Endothelial cell of umbilical vein (primary cell): Measurements from ENCODE around the gene TOP2B. TPM values are rescaled to one million over a fixed set of nuclear protein-coding genes. Genes with fewer than 3 reads are reported as not detected.

ENCODE experiments used
- BruUV-seq: library from RNA; stranded (reverse); fragments of 400-500 nt; replicated peaks from 2 replicates; lab custom pipeline; 2021; lab: Mats Ljungman, UMichigan
- CTCF ChIA-PET: fragments of 300-600, 350-600 bp; sonication (Branson Sonifier 250); formaldehyde crosslinking; loops from one replicate; lab custom pipeline; 2021; ENCODE audit warnings: antibody characterized with exemption, inconsistent platforms; lab: Charles Lee
- POLR2A ChIA-PET: fragments of 300-600, 350-600 bp; sonication (Branson Sonifier 250); formaldehyde crosslinking; loops from one replicate; lab custom pipeline; 2021; ENCODE audit warnings: antibody characterized with exemption, inconsistent platforms; lab: Charles Lee
- DNase-seq: peaks from one replicate; pipeline ENCODE4 v3.0.0-alpha.2; 2011; ENCODE audit warnings: low read depth, low spot score
- FAIRE-seq: peaks from 2 replicates; lab custom pipeline; 2011; peaks lifted over from hg19 to GRCh38; lab: Jason Lieb, UNC
- H2AFZ ChIP-seq: 2 replicates; pipeline ENCODE4 v1.6.0; 2012; ENCODE audit warnings: low read depth, low read length, control low read depth, inconsistent platforms
- H3K27ac ChIP-seq: 2 replicates; pipeline ENCODE4 v1.5.1; 2011; ENCODE audit warnings: low read depth, mild to moderate bottlenecking, control low read depth, low read length, moderate library complexity; ENCODE audit not compliant: insufficient read depth
- H3K27me3 ChIP-seq, 2 experiments: 2 replicates each; pipeline versions ENCODE4 v1.6.0 to v1.6.1; 2011; ENCODE audit warnings: low read length in 2 of 2, mixed read lengths in 1 of 2; ENCODE audit not compliant: control insufficient read depth in 2 of 2, insufficient read depth in 2 of 2
- H3K36me3 ChIP-seq, 2 experiments: 2 replicates in 1 of 2; 3 replicates in 1 of 2; pipeline ENCODE4 v1.5.1; 2011; ENCODE audit warnings: low read length in 2 of 2, mild to moderate bottlenecking in 1 of 2, moderate library complexity in 1 of 2; ENCODE audit not compliant: control insufficient read depth in 2 of 2, insufficient read depth in 2 of 2; ENCODE audit errors: extremely low read depth in 1 of 2
- H3K4me1 ChIP-seq: 3 replicates; pipeline ENCODE4 v1.5.1; 2011; ENCODE audit warnings: mild to moderate bottlenecking, low read length; ENCODE audit not compliant: control insufficient read depth, insufficient read depth; ENCODE audit errors: extremely low read depth
- H3K4me2 ChIP-seq: 2 replicates; pipeline ENCODE4 v1.6.1; 2011; ENCODE audit warnings: low read length, control low read depth, mixed read lengths; ENCODE audit not compliant: insufficient read depth
- H3K4me3 ChIP-seq, 3 experiments: fragments of 200-600 bp in 1 of 3; sonication (generic), shearing (Covaris generic) in 1 of 3; replicated peaks in 1 of 3; 2 replicates each; pipeline ENCODE4 v1.5.1; 2011 to 2016; ENCODE audit warnings: control low read depth in 3 of 3, low read length in 3 of 3, mild to moderate bottlenecking in 2 of 3, inconsistent platforms in 1 of 3, low read depth in 1 of 3, moderate library complexity in 1 of 3; ENCODE audit not compliant: insufficient read depth in 1 of 3
- H3K79me2 ChIP-seq: 2 replicates; pipeline ENCODE4 v1.6.0; 2012; ENCODE audit warnings: low read length, inconsistent platforms; ENCODE audit not compliant: control insufficient read depth, insufficient read depth
- H3K9ac ChIP-seq: replicated peaks from 2 replicates; pipeline ENCODE3; 2011; ENCODE audit warnings: low read length, control low read depth; ENCODE audit not compliant: insufficient read depth; ENCODE audit errors: extremely low read depth
- H3K9me1 ChIP-seq: replicated peaks from 3 replicates; pipeline ENCODE4 v1.6.0; 2011; ENCODE audit warnings: mild to moderate bottlenecking, low read length; ENCODE audit not compliant: control insufficient read depth, insufficient read depth; ENCODE audit errors: extremely low read depth
- H3K9me3 ChIP-seq: replicated peaks from 2 replicates; pipeline ENCODE4 v1.5.1; 2012; ENCODE audit warnings: low read length, inconsistent platforms; ENCODE audit not compliant: control insufficient read depth, insufficient read depth
- H4K20me1 ChIP-seq: replicated peaks from 2 replicates; pipeline ENCODE3; 2011; ENCODE audit warnings: mild to moderate bottlenecking, low read length; ENCODE audit not compliant: control insufficient read depth, insufficient read depth; ENCODE audit errors: extremely low read depth
- EZH2 ChIP-seq: IDR thresholded peaks from 2 replicates; pipeline ENCODE4 v1.6.1; 2012; ENCODE audit warnings: borderline replicate concordance, low read depth, mild to moderate bottlenecking, moderate library complexity, low read length, inconsistent platforms; ENCODE audit not compliant: severe bottlenecking
- FOS ChIP-seq: IDR thresholded peaks from 2 replicates; pipeline ENCODE4 v1.6.1; 2011; ENCODE audit warnings: mild to moderate bottlenecking, low read length, moderate library complexity, borderline replicate concordance; ENCODE audit not compliant: insufficient read depth
- GATA2 ChIP-seq: IDR thresholded peaks from 2 replicates; pipeline ENCODE4 v1.7.0; 2011; ENCODE audit warnings: low read depth, mild to moderate bottlenecking, moderate library complexity, mixed read lengths, low read length; ENCODE audit not compliant: insufficient read length, insufficient read depth
- JUN ChIP-seq: IDR thresholded peaks from 2 replicates; pipeline ENCODE4 v1.6.1; 2011; ENCODE audit warnings: borderline replicate concordance, low read depth; ENCODE audit not compliant: insufficient read length, insufficient read depth
- MYC ChIP-seq: IDR thresholded peaks from one replicate; pipeline ENCODE4 v1.6.1; 2011; ENCODE audit warnings: mild to moderate bottlenecking, low read depth, low read length
- POLR2A ChIP-seq: IDR thresholded peaks from 2 replicates; pipeline ENCODE4 v1.6.1; 2012; ENCODE audit warnings: low read depth, mild to moderate bottlenecking, control low read depth, low read length
- POLR2AphosphoS5 ChIP-seq: IDR thresholded peaks from 2 replicates; pipeline ENCODE4 v1.6.1; 2012; ENCODE audit warnings: low read depth, mild to moderate bottlenecking, control low read depth, low read length, moderate library complexity; ENCODE audit not compliant: insufficient read depth
- dilution Hi-C: fragments of 300-500 bp; cut with MboI; formaldehyde crosslinking; loops from one replicate; pipeline ENCODE4 v1.15.0; 2019; ENCODE audit warnings: low sequenced_read_pairs; ENCODE audit not compliant: extremely low pct_ligation_motif_present
- intact Hi-C: fragments of 100-400 bp; cut with micrococcal nuclease; formaldehyde crosslinking; loops from one replicate; pipeline ENCODE4 v1.10.0; 2022
- polyA plus RNA-seq, 4 experiments: library from polyadenylated mRNA; depleted of rRNA in 3 of 4; stranded (reverse) in 3 of 4; unstranded in 1 of 4; fragments of >200 nt; gene quantifications; 2 replicates each; pipeline versions ENCODE4 v1.2.1 to v1.2.3, GENCODE V29; 2011 to 2012; ENCODE audit warnings: missing spikeins in 1 of 4
- total RNA-seq: library from RNA; stranded (reverse); gene quantifications from 2 replicates; pipeline ENCODE4 v1.2.3, GENCODE V29; 2021
- TF ChIP-seq, protein P1 (sequence below), 2 donors: IDR thresholded peaks; 1 replicate in 1 of 2; 2 replicates in 1 of 2; pipeline ENCODE4 v1.5.1; 2011; ENCODE audit warnings: low read length in 2 of 2, mild to moderate bottlenecking in 2 of 2, moderate library complexity in 2 of 2, control low read depth in 1 of 2, inconsistent platforms in 1 of 2, low read depth in 1 of 2; ENCODE audit not compliant: insufficient read depth in 1 of 2; ENCODE audit errors: extremely low read depth in 1 of 2
- TF ChIP-seq, protein P2 (sequence below): IDR thresholded peaks from 2 replicates; pipeline ENCODE4 v1.6.1; 2011; ENCODE audit not compliant: insufficient read depth, insufficient read length

Gene TOP2B
- total and polyA plus RNA-seq, 2 donors (not counting 3 experiments of a cell fraction or from before 2014, with no cell fraction given), result 20.4 to 98.9 TPM

DNA sequence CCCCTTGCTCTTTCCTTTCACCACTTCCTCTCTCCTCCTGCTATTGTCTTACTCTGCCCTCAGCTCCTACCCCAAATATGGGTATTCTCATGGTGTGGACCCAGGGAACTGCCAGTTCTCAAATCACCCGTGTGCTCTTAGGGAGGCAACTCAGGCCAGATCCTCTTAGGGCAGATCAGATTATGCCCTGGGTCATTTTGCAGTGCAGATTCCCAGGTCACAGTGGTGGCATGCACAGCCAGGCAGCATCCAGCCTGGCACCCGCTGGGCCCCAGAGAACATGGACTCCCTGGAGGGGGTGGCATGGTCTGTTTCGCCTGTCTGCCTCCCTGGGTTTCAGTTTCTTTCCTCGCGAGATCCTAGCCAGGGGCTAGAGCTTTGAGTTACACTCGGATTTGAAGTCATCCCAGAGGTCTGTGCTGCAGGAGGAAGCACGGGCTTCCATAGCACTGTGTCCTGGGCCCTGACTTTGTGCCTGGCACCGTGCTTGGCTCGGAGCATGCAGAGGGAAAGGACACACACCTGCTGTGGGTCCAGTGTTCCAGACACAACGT lies 96.1 kb downstream of the TOP2B start:
- ChIA-PET CTCF (interaction anchor here (1.0 to 1.9 kb wide), 2 partner anchors 13 to 25 kb away, joined by 3 to 4 read pairs; no protein-coding TSS in a partner anchor), POLR2A (no interaction called here)
- dilution Hi-C loops, result no loop called here
- H4K20me1 ChIP-seq, result no peaks in the 10 kb centered on the region
- no peaks in the 10 kb centered on the region for H3K27me3 ChIP-seq
- no peaks in the 10 kb centered on the region for H3K79me2 ChIP-seq
- no peaks in the 10 kb centered on the region for H3K9me3 ChIP-seq
- H3K4me2 ChIP-seq, result no peak overlapping the region
- peaks cover 0 to 9% of the 10 kb centered on the region in 2 experiments for H3K36me3 ChIP-seq
- no peak overlapping the region for H3K27ac ChIP-seq
- intact Hi-C loops, result no loop called here
- no peaks in the 10 kb centered on the region for H3K9me1 ChIP-seq
- no peaks in the 10 kb centered on the region for H3K4me1 ChIP-seq
- H3K4me3 ChIP-seq, result no peak overlapping the region
- no TSS peak for BruUV-seq
- no peak for DNase-seq
- FAIRE-seq, result no peak
- no peak overlapping the region for H2AFZ ChIP-seq
- H3K9ac ChIP-seq, result no peak overlapping the region
- TF ChIP-seq MYC (no peak), POLR2AphosphoS5 (no peak), EZH2 (no peak), POLR2A (no peak), FOS (no peak), GATA2 (no peak), JUN (no peak)
- TF ChIP-seq, protein P1, sequence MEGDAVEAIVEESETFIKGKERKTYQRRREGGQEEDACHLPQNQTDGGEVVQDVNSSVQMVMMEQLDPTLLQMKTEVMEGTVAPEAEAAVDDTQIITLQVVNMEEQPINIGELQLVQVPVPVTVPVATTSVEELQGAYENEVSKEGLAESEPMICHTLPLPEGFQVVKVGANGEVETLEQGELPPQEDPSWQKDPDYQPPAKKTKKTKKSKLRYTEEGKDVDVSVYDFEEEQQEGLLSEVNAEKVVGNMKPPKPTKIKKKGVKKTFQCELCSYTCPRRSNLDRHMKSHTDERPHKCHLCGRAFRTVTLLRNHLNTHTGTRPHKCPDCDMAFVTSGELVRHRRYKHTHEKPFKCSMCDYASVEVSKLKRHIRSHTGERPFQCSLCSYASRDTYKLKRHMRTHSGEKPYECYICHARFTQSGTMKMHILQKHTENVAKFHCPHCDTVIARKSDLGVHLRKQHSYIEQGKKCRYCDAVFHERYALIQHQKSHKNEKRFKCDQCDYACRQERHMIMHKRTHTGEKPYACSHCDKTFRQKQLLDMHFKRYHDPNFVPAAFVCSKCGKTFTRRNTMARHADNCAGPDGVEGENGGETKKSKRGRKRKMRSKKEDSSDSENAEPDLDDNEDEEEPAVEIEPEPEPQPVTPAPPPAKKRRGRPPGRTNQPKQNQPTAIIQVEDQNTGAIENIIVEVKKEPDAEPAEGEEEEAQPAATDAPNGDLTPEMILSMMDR (IDR thresholded peaks at IDR 0.05; ENCODE audit: extremely low read depth in 1 of 2, insufficient read depth in 1 of 2, low read depth in 1 of 2, low read length in 2 of 2), result no peak
- TF ChIP-seq, protein P2, sequence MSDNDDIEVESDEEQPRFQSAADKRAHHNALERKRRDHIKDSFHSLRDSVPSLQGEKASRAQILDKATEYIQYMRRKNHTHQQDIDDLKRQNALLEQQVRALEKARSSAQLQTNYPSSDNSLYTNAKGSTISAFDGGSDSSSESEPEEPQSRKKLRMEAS, result no peak
